A673 (cell line): ENCODE data around the gene MINDY4.

Experiments used
- CTCF ChIP-seq: fragments of 300-800, 200-600 bp; sonication (generic); conservative IDR thresholded peaks from 2 replicates; pipeline ENCODE4 v1.5.1; 2017; ENCODE audit warnings: low read depth, mild to moderate bottlenecking, antibody characterized with exemption, low read length, moderate library complexity, mixed read lengths
- EZH2 ChIP-seq: fragments of 200-600 bp; sonication (generic); IDR thresholded peaks from 2 replicates; pipeline ENCODE4 v1.6.1; 2017; ENCODE audit warnings: borderline replicate concordance, low read depth, mild to moderate bottlenecking, mixed read lengths, antibody characterized with exemption, low read length; ENCODE audit not compliant: poor library complexity, severe bottlenecking

GRCh38 chr7:30915005-30915601, 143.9 kb downstream of the MINDY4 start:
- TF ChIP-seq CTCF = no peak
- TF ChIP-seq EZH2 = no peak
